CD4-positive, alpha-beta T cell (primary cell): ENCODE data around the gene COL20A1. TPM values are rescaled to one million over a fixed set of nuclear protein-coding genes. Genes with fewer than 3 reads are reported as not detected.

ENCODE experiments used
- ATAC-seq: fragments of 200-7000 bp; cut with Tn5 transposase; one replicate; pipeline ENCODE4 v1.10.0; 2022; ENCODE audit warnings: mild to moderate bottlenecking; ENCODE audit not compliant: poor library complexity
- CTCF ChIA-PET: fragments of 350-600 bp; sonication (Branson Sonifier 250); formaldehyde crosslinking; loops from one replicate; lab custom pipeline; 2021; ENCODE audit warnings: antibody characterized with exemption, inconsistent platforms; lab: Charles Lee
- POLR2A ChIA-PET: fragments of 350-600 bp; sonication (Branson Sonifier 250); formaldehyde crosslinking; loops from one replicate; lab custom pipeline; 2021; ENCODE audit warnings: antibody characterized with exemption, inconsistent platforms; lab: Charles Lee
- DNase-seq, 14 experiments: peaks; one replicate each; pipeline ENCODE4 v3.0.0-alpha.2; 2013 to 2020; ENCODE audit warnings: mixed read lengths in 2 of 14
- H3K27ac ChIP-seq, 2 donors: one replicate each; pipeline versions ENCODE4 v1.5.1 to v1.7.0; 2013; ENCODE audit warnings: low read length in 2 of 2, low read depth in 1 of 2, mild to moderate bottlenecking in 1 of 2
- H3K27me3 ChIP-seq, 2 experiments: 1 replicate in 1 of 2; 2 replicates in 1 of 2; pipeline versions ENCODE4 v1.6.1 to v1.7.0; 2013; ENCODE audit warnings: low read length in 2 of 2, control low read depth in 1 of 2, mild to moderate bottlenecking in 1 of 2, moderate library complexity in 1 of 2; ENCODE audit not compliant: insufficient read depth in 2 of 2, control insufficient read depth in 1 of 2
- H3K36me3 ChIP-seq: one replicate; pipeline ENCODE4 v1.6.1; 2013; ENCODE audit warnings: low read length, control low read depth; ENCODE audit not compliant: insufficient read depth
- H3K4me1 ChIP-seq: one replicate; pipeline ENCODE4 v1.6.1; 2013; ENCODE audit warnings: low read length, control low read depth; ENCODE audit not compliant: insufficient read depth
- H3K4me3 ChIP-seq: one replicate; pipeline ENCODE4 v1.5.1; 2013; ENCODE audit warnings: mild to moderate bottlenecking, low read length, moderate library complexity
- H3K9me3 ChIP-seq, 2 experiments: 1 replicate in 1 of 2; 2 replicates in 1 of 2; pipeline versions ENCODE4 v1.6.1 to v1.7.0; 2013; ENCODE audit warnings: low read length in 2 of 2, mild to moderate bottlenecking in 2 of 2, control low read depth in 1 of 2, moderate library complexity in 1 of 2; ENCODE audit not compliant: control insufficient read depth in 1 of 2, insufficient read depth in 1 of 2
- H3K27ac Mint-ChIP-seq: one replicate; pipeline ENCODE4 v1.8.0; 2020; ENCODE audit warnings: mixed read lengths
- H3K27me3 Mint-ChIP-seq: one replicate; pipeline ENCODE4 v1.8.0; 2021; ENCODE audit warnings: mixed read lengths
- H3K36me3 Mint-ChIP-seq: one replicate; pipeline ENCODE4 v1.8.0; 2021; ENCODE audit warnings: low read depth, mixed read lengths
- H3K4me1 Mint-ChIP-seq: one replicate; pipeline ENCODE4 v1.8.0; 2021; ENCODE audit warnings: low read depth, mixed read lengths
- H3K4me3 Mint-ChIP-seq: one replicate; pipeline ENCODE4 v1.8.0; 2020; ENCODE audit warnings: mild to moderate bottlenecking, mixed read lengths
- H3K9me3 Mint-ChIP-seq: one replicate; pipeline ENCODE4 v1.8.0; 2020; ENCODE audit warnings: mixed read lengths
- CTCF ChIP-seq: fragments of 200-600 bp; IDR thresholded peaks from one replicate; pipeline ENCODE4 v1.8.0; 2022; ENCODE audit warnings: antibody characterized with exemption, mild to moderate bottlenecking
- intact Hi-C, 2 experiments: fragments of 100-400 bp; cut with DNase I in 1 of 2; cut with micrococcal nuclease in 1 of 2; formaldehyde crosslinking; loops; one replicate each; pipeline versions ENCODE4 v1.15.1 to v1.9.0; 2023 to 2025; cut with DNase I, micrococcal nuclease
- total RNA-seq, 174 experiments: library from RNA in 2 of 174; stranded (reverse) in 2 of 174; gene quantifications; one replicate each; pipeline ENCODE4 v1.2.3 and lab custom pipeline; 2021 to 2026

COL20A1 gene
- total RNA-seq, 2 experiments from 2014 or later, result 0.03 TPM; not detected in 1

- Histone ChIP-seq H3K4me1 (no peaks in the 10 kb centered on the region), H3K4me3 (no peak overlapping the region), H3K27me3 (peaks cover 0 to 27% of the 10 kb centered on the region in 2 experiments), H3K36me3 (no peaks in the 10 kb centered on the region), H3K9me3 (peaks cover 0 to 12% of the 10 kb centered on the region in 2 experiments), H3K27ac (no peak overlapping the region)
- H3K9me3 Mint-ChIP-seq, result peaks cover 2% of the 10 kb centered on the region
- H3K27me3 Mint-ChIP-seq, result peaks cover 12% of the 10 kb centered on the region
- CTCF ChIA-PET, result no interaction called here
- POLR2A ChIA-PET, result no interaction called here
- intact Hi-C loops, result loop anchor here in 1 of 2 experiments (5.0 kb wide), 1 partner anchor 75 kb away; no protein-coding TSS in a partner anchor
- no peak for DNase-seq
- H3K27ac Mint-ChIP-seq, result no peak overlapping the region
- no peaks in the 10 kb centered on the region for H3K36me3 Mint-ChIP-seq
- no peak overlapping the region for H3K4me3 Mint-ChIP-seq
- no peak for TF ChIP-seq CTCF
- H3K4me1 Mint-ChIP-seq, result no peaks in the 10 kb centered on the region
- no peak for ATAC-seq
These were observed 13.9 kb downstream of the COL20A1 start for GRCh38 chr20:63306673-63307537.

- Histone ChIP-seq H3K27ac (no peak overlapping the region), H3K27me3 (peaks cover 0 to 27% of the 10 kb centered on the region in 2 experiments), H3K9me3 (peaks cover 0 to 6% of the 10 kb centered on the region in 2 experiments), H3K4me3 (no peak overlapping the region), H3K36me3 (no peaks in the 10 kb centered on the region), H3K4me1 (no peaks in the 10 kb centered on the region)
- Mint-ChIP-seq H3K27me3 (peaks cover 9% of the 10 kb centered on the region), H3K27ac (no peak overlapping the region), H3K4me3 (no peak overlapping the region), H3K4me1 (no peaks in the 10 kb centered on the region), H3K36me3 (no peaks in the 10 kb centered on the region), H3K9me3 (peaks cover 1% of the 10 kb centered on the region)
- ChIA-PET CTCF (no interaction called here), POLR2A (no interaction called here)
- ATAC-seq (no peak), DNase-seq (no peak)
- intact Hi-C loops, result loop anchor here in 1 of 2 experiments (5.0 kb wide), 1 partner anchor 75 kb away; no protein-coding TSS in a partner anchor
- TF ChIP-seq CTCF, result no peak
These were observed 14.7 kb downstream of the COL20A1 start for GRCh38 chr20:63307538-63308217.

- DNase-seq (no peak), ATAC-seq (no peak)
- Histone ChIP-seq H3K27ac (no peak overlapping the region), H3K36me3 (no peaks in the 10 kb centered on the region), H3K9me3 (peaks cover 0 to 5% of the 10 kb centered on the region in 2 experiments), H3K27me3 (peaks cover 0 to 24% of the 10 kb centered on the region in 2 experiments), H3K4me3 (no peak overlapping the region), H3K4me1 (no peaks in the 10 kb centered on the region)
- intact Hi-C loops, result loop anchor here in 1 of 2 experiments (5.0 kb wide), 1 partner anchor 74 kb away; no protein-coding TSS in a partner anchor
- Mint-ChIP-seq H3K4me1 (no peaks in the 10 kb centered on the region), H3K27me3 (peaks cover 4% of the 10 kb centered on the region), H3K27ac (no peak overlapping the region), H3K4me3 (no peak overlapping the region), H3K9me3 (no peaks in the 10 kb centered on the region), H3K36me3 (no peaks in the 10 kb centered on the region)
- TF ChIP-seq CTCF, result no peak
- ChIA-PET POLR2A (no interaction called here), CTCF (no interaction called here)
These were observed 15.4 kb downstream of the COL20A1 start for GRCh38 chr20:63308218-63308911.
